WERI-Rb-1 (cell line): Measurements from ENCODE around the gene ATAD3B.
"Not testable (repeated sequence)": the region's sequence is repeated elsewhere in the genome, so short reads cannot be mapped to it uniquely, and the experiment has no call there.

ENCODE experiments used
- DNase-seq: peaks from one replicate; pipeline ENCODE4 v3.0.0-alpha.2; 2020
- H3K27ac ChIP-seq: fragments of 250-450 bp; sonication (Bioruptor Pico); 2 replicates; pipeline ENCODE4 v1.5.1; 2020; ENCODE audit warnings: mild to moderate bottlenecking, moderate library complexity
- H3K27me3 ChIP-seq: fragments of 250-450 bp; sonication (Bioruptor Pico); 2 replicates; pipeline ENCODE4 v1.5.1; 2021; ENCODE audit warnings: mild to moderate bottlenecking, low read depth, moderate library complexity; ENCODE audit not compliant: insufficient read depth, severe bottlenecking
- H3K36me3 ChIP-seq: fragments of 250-450 bp; sonication (Bioruptor Pico); 2 replicates; pipeline ENCODE4 v1.5.1; 2020; ENCODE audit warnings: mild to moderate bottlenecking, moderate library complexity
- H3K4me3 ChIP-seq: 2 replicates; pipeline ENCODE4 v1.5.1; 2011; ENCODE audit warnings: low read depth, mild to moderate bottlenecking, control low read depth, low read length
- H3K9me3 ChIP-seq: fragments of 250-450 bp; sonication (Bioruptor Pico); 2 replicates; pipeline ENCODE4 v1.5.1; 2021; ENCODE audit warnings: mild to moderate bottlenecking, moderate library complexity; ENCODE audit not compliant: severe bottlenecking
- CTCF ChIP-seq: IDR thresholded peaks from 2 replicates; pipeline ENCODE4 v1.5.1; 2011; ENCODE audit warnings: low read depth, mild to moderate bottlenecking, control low read depth, inconsistent platforms, low read length

Gene ATAD3B

GRCh38 chr1:1487701-1488100, 16.1 kb downstream of the ATAD3B start:
- Histone ChIP-seq H3K9me3 (peaks cover 3% of the 10 kb centered on the region), H3K27me3 (no peaks in the 10 kb centered on the region), H3K27ac (no peak overlapping the region), H3K36me3 (peaks cover 64% of the 10 kb centered on the region), H3K4me3 (no peak overlapping the region)
- no peak for DNase-seq
- TF ChIP-seq CTCF: no peak

GRCh38 chr1:1489231-1489630, 17.7 kb downstream of the ATAD3B start:
- Histone ChIP-seq H3K27ac (no peak overlapping the region), H3K4me3 (no peak overlapping the region), H3K27me3 (no peaks in the 10 kb centered on the region), H3K9me3 (peaks cover 3% of the 10 kb centered on the region), H3K36me3 (peaks cover 57% of the 10 kb centered on the region)
- no peak for TF ChIP-seq CTCF
- DNase-seq: no peak

GRCh38 chr1:1489861-1490260, 18.3 kb downstream of the ATAD3B start:
- Histone ChIP-seq H3K9me3 (peaks cover 3% of the 10 kb centered on the region), H3K36me3 (peaks cover 55% of the 10 kb centered on the region), H3K4me3 (no peak overlapping the region), H3K27ac (no peak overlapping the region), H3K27me3 (no peaks in the 10 kb centered on the region)
- no peak for DNase-seq
- no peak for TF ChIP-seq CTCF

- Histone ChIP-seq H3K27ac (no peak overlapping the region), H3K9me3 (peaks cover 3% of the 10 kb centered on the region), H3K36me3 (peaks cover 58% of the 10 kb centered on the region), H3K27me3 (no peaks in the 10 kb centered on the region), H3K4me3 (no peak overlapping the region)
- no peak for TF ChIP-seq CTCF
- DNase-seq: no peak
These were observed 19.2 kb downstream of the ATAD3B start for GRCh38 chr1:1490633-1491230.

- TF ChIP-seq CTCF: no peak
- Histone ChIP-seq H3K27ac (no peak overlapping the region), H3K9me3 (peaks cover 3% of the 10 kb centered on the region), H3K36me3 (peaks cover 63% of the 10 kb centered on the region), H3K4me3 (no peak overlapping the region), H3K27me3 (no peaks in the 10 kb centered on the region)
- DNase-seq: no peak
These were observed 20.0 kb downstream of the ATAD3B start for GRCh38 chr1:1491601-1492000.

- H3K36me3 ChIP-seq: peaks cover 49% of the 10 kb centered on the region
- not testable (repeated sequence) for DNase-seq, H3K27me3 ChIP-seq, H3K27ac ChIP-seq, H3K4me3 ChIP-seq, H3K9me3 ChIP-seq
These were observed 22.7 kb downstream of the ATAD3B start for GRCh38 chr1:1494311-1494710.

GRCh38 chr1:1495461-1495975, 24.0 kb downstream of the ATAD3B start:
- not testable (repeated sequence) for H3K4me3 ChIP-seq, H3K27me3 ChIP-seq, H3K9me3 ChIP-seq, DNase-seq, H3K27ac ChIP-seq
- peaks cover 37% of the 10 kb centered on the region for H3K36me3 ChIP-seq
